NT2/D1 (cell line): ENCODE results near the gene PRKAR2B.

ENCODE experiments used
- YY1 ChIP-seq: IDR thresholded peaks from 2 replicates; pipeline ENCODE4 v1.6.1; 2011; ENCODE audit not compliant: insufficient read length, insufficient read depth
- ZNF274 ChIP-seq: IDR thresholded peaks from 2 replicates; pipeline ENCODE4 v1.6.1; 2011; ENCODE audit warnings: mild to moderate bottlenecking, low read depth, low read length

GRCh38 chr7:107069457-107069856 lies 25.0 kb downstream of the PRKAR2B start:
- TF ChIP-seq YY1 (no peak), ZNF274 (no peak)
